ENCODE results near the gene HTRA3.

The HTRA3 gene

GRCh38 chr4:8266508-8266907, 3.0 kb upstream of the HTRA3 start:
- no peak for DNase-seq (ENCODE audit: low read depth)

DNA sequence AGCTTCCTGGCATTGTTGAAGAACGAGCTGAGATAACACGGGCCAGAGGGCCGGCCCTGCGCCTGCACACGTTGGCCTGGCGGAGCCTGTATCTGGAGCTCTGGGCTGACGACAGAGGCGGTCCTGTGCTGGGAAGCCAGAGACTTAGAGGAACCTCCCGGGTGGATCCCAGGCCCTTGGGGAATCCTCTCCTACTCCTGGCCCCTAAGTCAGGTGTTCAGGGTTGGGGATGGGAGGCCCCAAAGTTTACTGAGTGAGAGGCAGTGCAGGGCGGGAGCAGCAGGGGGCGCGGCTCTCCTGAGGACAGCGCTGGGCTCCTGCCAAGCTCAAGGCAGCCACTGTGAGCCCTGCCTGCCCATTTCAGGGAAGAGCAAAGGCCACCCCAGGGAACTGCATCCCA, 2.5 kb upstream of the HTRA3 start:
- DNase-seq (ENCODE audit: low read depth), result no peak

DNA sequence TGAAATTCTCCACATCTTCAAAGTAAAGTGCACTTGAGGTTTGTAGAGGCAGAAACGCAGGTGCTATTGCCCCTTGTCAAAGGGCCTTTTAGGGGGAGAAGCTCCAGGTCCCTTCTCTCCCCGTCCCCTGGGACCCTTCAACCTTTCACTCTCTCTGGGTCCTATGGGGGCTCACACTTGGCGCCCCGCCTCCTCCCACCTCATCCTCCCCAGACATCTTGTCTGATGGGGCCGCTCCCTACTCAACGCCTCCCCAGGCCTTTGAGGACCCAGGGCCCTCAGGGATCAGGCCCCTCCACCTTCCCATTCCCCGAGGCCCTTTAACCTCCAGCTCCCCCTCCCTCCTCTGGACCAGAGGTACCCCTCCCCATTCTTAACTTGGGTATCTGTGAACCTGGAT, 1.3 kb upstream of the HTRA3 start:
- DNase-seq (ENCODE audit: low read depth), result no peak

DNA sequence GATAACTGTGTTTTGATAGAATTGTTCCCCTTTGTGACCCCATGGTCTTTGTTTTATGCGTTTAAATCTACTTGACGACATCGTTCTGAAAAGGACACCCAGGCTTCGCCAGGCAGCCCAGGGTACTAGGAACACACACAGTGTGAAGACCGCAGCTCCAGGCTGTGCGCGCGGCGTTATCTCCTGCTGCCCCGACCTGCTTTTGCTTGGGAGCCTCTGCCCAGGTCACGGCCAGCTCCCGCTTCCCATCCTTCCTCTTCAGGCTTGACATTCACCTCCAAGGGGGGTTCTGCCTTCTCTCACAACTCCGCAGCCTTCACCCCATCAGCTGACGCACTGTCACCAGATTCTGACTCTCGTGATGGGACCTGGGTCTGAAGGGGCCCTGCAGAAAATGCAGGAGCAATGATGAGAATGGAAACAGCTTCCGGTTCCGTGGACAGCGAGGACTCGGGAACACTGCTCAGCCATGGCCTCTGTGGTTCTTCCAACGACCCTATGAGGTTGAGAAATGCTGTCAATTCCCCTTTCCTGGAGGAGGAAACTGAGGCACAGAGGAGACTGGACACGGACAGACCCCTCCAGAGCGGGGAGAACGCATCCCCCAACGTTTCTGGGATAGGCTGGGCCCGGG, 536 bp upstream of the HTRA3 start:
- DNase-seq (ENCODE audit: low read depth), result no peak

DNA sequence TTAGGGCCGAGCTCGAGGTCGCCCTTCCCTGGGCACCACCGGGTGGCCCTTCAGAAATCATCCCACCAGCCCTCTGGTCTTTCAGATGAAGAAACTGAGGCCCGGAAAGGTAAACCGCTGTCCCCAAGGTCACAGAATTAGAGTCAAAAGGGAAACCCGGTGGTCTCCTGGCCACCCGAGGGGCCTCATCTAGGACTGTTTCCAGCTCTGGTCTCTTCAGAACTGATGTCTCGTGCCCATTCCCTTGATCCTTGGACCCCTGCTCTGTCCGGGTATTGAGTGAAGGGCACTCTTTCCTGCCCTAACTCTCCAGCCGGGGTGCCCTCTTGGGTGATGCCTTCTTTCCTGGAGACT, 841 bp downstream of the HTRA3 start:
- no peak for DNase-seq (ENCODE audit: low read depth)

DNA sequence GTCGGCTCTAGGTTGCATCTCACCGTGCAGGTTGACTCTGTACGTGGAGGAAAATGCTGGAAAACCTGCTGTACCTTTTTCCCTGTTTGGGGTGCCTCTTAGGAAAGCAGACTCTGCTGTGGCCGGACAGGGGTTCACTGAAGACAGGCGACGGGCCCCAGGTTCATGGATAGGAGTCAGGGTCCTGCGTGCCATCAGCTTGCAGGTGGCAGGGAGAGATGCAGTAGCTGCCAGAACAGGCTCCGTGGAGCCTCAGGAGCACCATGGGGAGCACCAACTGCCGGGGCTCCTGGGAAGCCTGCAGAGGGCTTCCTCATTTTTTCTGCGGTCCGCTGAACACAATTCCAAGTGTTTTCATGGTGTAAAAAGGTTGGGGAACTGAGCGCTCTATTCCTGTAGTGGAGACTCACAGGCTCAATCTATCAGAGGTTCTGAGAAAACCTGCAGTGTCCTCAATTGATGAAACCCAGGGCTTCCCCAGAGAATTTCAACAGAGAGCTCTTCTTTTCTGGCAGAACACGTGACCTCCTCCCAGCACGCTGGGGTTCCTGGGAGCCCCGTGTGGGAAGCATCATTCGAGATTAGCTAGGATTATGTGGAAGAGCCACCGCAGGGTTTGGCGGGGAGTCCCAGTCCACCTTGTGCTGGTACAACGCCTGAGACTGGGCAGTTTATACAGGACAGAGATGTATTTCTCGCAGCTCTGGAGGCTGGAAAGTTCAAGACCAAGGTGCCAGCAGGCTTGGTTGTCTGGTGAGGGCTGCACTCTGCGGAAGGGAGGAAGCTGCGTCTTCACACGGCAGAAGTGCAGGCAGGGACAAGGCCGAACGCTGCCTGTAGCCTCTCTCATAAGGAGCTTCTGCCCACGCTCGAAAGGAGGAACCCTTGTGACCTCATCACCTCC, 1.6 kb downstream of the HTRA3 start:
- no peak for DNase-seq (ENCODE audit: low read depth)

GRCh38 chr4:8271821-8272220, 2.3 kb downstream of the HTRA3 start:
- no peak for DNase-seq (ENCODE audit: low read depth)

DNA sequence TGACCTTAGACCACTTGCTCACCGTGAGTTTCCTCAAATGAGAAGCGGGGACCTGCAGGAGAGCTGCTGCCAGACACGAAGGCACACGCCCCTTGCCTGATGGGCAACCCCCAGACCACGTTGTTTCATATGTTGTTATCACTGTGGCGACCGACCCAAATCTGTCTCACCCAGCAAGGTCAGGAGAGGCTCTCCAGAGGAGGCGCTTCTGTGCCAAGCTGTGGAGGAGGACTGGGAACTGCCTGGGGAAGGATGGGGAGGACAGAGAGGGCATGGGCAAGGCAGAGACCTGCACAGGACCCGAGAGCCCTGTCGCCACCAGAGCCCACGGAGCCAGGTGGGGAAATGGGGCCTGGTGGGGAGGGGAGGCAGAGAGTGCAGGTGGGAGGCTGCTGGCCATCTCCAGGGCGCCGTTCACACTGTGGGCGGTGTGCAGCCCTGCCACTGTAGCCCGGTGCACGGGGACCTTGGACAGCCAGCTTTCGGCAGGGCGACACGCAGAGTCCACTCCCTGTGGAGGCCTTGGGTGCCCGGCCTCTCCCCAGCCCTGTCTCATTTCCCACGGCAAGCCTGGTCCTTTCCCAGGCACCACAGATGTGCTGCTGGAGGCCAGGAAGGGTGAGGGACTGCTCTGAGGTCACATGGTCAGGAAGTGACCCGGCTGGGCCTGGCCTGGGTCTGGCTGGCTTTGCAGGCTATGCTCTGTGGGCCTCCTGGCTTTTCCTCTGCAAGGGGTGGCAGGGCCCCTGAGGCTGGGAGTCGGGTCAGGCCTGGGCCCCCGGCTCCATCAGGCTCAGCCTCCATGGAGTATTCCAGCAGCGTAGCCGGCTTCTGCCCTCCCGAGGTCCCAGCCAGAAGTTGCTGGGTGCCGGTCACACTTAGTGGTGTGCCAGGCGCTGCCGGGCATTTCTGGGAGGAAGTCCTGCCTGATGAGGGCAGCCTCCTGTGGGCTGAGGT, 3.2 kb downstream of the HTRA3 start:
- no peak for DNase-seq (ENCODE audit: low read depth)

DNA sequence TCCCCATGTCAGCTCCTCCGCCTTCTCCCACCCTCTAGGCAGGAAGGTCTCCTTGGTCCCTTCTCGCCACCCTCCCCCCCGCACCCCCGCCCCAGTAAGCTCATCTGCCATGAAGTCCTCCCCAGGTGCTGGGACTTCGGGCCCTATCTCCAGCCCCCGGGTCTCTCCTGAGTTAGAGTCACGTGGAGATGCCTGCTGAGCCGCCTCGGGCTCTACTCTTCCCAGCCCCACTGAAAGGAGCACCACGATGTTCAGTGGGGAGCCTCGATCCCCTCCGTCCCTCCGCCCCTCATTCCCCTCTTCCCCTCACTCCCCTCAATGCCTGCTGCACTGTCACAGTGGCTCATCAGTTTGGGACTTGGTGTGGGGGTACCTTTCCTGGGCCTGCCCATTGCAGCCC, 3.9 kb downstream of the HTRA3 start:
- no peak for DNase-seq (ENCODE audit: low read depth)

- no peak for DNase-seq (ENCODE audit: low read depth)
These were observed 4.6 kb downstream of the HTRA3 start for GRCh38 chr4:8274066-8274652.

- no peak for DNase-seq (ENCODE audit: low read depth)
These were observed 5.4 kb downstream of the HTRA3 start for GRCh38 chr4:8274765-8275547.

GRCh38 chr4:8275548-8275910, 6.0 kb downstream of the HTRA3 start:
- no peak for DNase-seq (ENCODE audit: low read depth)

- DNase-seq (ENCODE audit: low read depth), result no peak
These were observed 7.0 kb downstream of the HTRA3 start for GRCh38 chr4:8276358-8277240.

- no peak for DNase-seq (ENCODE audit: low read depth)
These were observed 7.9 kb downstream of the HTRA3 start for GRCh38 chr4:8277356-8278008.

DNA sequence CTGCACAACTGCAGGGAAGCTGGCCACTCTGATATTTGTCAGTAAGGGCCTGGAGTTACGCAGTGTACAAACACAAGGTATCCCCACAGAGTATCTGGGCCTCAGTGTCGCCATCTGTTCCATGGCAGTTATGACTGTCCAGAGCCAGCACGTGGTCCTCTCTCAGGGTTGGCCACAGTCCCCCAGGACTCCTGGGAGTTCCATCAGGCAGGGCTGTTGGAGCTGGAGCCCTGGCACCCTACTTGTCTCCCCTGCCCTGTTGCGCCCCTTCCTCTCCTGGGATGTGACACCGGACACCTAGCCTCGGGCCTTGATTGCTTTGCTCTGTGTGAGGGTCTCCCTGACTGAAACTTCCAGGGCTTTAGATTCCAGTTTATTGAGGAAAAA, 8.4 kb downstream of the HTRA3 start:
- DNase-seq (ENCODE audit: low read depth), result no peak

GRCh38 chr4:8278421-8279287, 9.1 kb downstream of the HTRA3 start:
- no peak for DNase-seq (ENCODE audit: low read depth)

GRCh38 chr4:8279321-8280157, 10.0 kb downstream of the HTRA3 start:
- DNase-seq (ENCODE audit: low read depth), result no peak

All from stimulated activated CD8-positive, alpha-beta memory T cell treated with anti-CD3 and anti-CD28 coated beads, Interleukin-12 subunit alpha, Interleukin-12 subunit beta, amount 100 ng/mL, for 4 hours (primary cell).